Lower leg skin (tissue), 3 donors: Measurements from ENCODE around the gene RPA1.

Experiments used
- CTCF ChIP-seq, 3 donors: fragments of 450-650 bp; IDR thresholded peaks; one replicate each; pipeline ENCODE4 v1.5.1; 2016; ENCODE audit warnings: antibody characterized with exemption in 3 of 3, mild to moderate bottlenecking in 3 of 3, moderate library complexity in 2 of 3
- POLR2A ChIP-seq, 2 donors: fragments of 450-650 bp; IDR thresholded peaks; one replicate each; pipeline ENCODE4 v1.6.1; 2016 to 2017; ENCODE audit warnings: antibody characterized with exemption in 2 of 2, mild to moderate bottlenecking in 1 of 2, moderate library complexity in 1 of 2

GRCh38 chr17:1898332-1898731 lies 68.5 kb downstream of the RPA1 start:
- TF ChIP-seq CTCF (IDR thresholded peaks at IDR 0.05) (no peak), POLR2A (IDR thresholded peaks at IDR 0.05) (no peak)
